SJSA1 (cell line): ENCODE data around the gene DIMT1. TPM values are rescaled to one million over a fixed set of nuclear protein-coding genes. Genes with fewer than 3 reads are reported as not detected.

ENCODE experiments used
- DNase-seq, 2 experiments: peaks; one replicate each; pipeline ENCODE4 v3.0.0-alpha.2; 2015 to 2020; ENCODE audit warnings: low spot score in 2 of 2, low read depth in 1 of 2
- H3K27ac ChIP-seq: fragments of 250-450 bp; sonication (Bioruptor Pico); 2 replicates; pipeline ENCODE4 v1.5.1; 2020; ENCODE audit warnings: mild to moderate bottlenecking, moderate library complexity
- H3K27me3 ChIP-seq: fragments of 250-450 bp; sonication (Bioruptor Pico); replicated peaks from 2 replicates; pipeline ENCODE4 v1.5.1; 2020; ENCODE audit warnings: mild to moderate bottlenecking, moderate library complexity
- H3K36me3 ChIP-seq: fragments of 250-450 bp; sonication (Bioruptor Pico); 2 replicates; pipeline ENCODE4 v1.5.1; 2020; ENCODE audit warnings: mild to moderate bottlenecking
- H3K4me1 ChIP-seq: fragments of 250-450 bp; sonication (Bioruptor Pico); replicated peaks from 2 replicates; pipeline ENCODE4 v1.6.1; 2021; ENCODE audit warnings: mild to moderate bottlenecking
- H3K4me3 ChIP-seq: fragments of 250-450 bp; sonication (Bioruptor Pico); 2 replicates; pipeline ENCODE4 v1.5.1; 2020; ENCODE audit warnings: mild to moderate bottlenecking
- H3K9me3 ChIP-seq: fragments of 250-450 bp; sonication (Bioruptor Pico); replicated peaks from 2 replicates; pipeline ENCODE4 v1.5.1; 2020; ENCODE audit warnings: mild to moderate bottlenecking
- total RNA-seq: library from RNA; depleted of rRNA; stranded (reverse); fragments of >200 nt; shearing (Covaris generic); gene quantifications from 2 replicates; pipeline ENCODE4 v1.2.3, GENCODE V29; 2014

DIMT1 gene
- total RNA-seq, 1 experiment from 2014 or later = 43.8 TPM

DNA sequence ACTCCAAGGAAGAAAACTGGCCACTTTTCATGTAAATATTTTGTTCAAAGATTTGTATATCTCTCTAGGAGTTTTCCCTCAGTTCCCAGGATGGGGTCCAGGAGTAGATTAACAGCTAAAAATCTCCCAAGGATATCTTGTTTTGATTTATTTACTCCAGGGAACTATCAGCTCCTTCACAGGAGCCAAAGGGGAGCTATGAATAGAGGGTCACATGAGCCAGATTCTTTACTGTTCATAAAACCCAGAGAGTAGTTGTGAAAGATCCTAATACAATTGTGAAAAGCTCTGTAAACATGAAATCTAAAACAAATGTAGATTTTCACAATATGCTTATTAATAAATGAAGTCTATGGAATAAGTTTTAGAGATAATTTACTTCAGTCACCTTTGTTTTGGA lies 16.9 kb downstream of the DIMT1 start:
- no peaks in the 10 kb centered on the region for H3K9me3 ChIP-seq
- no peaks in the 10 kb centered on the region for H3K27me3 ChIP-seq
- H3K4me1 ChIP-seq = no peaks in the 10 kb centered on the region
- H3K36me3 ChIP-seq = peaks cover 67% of the 10 kb centered on the region
- no peak overlapping the region for H3K4me3 ChIP-seq
- DNase-seq = no peak
- H3K27ac ChIP-seq = no peak overlapping the region

GRCh38 chr5:62385816-62386400 lies 17.8 kb downstream of the DIMT1 start:
- Histone ChIP-seq H3K36me3 (peaks cover 72% of the 10 kb centered on the region), H3K9me3 (no peaks in the 10 kb centered on the region), H3K4me1 (no peaks in the 10 kb centered on the region), H3K27ac (no peak overlapping the region), H3K27me3 (no peaks in the 10 kb centered on the region), H3K4me3 (no peak overlapping the region)
- DNase-seq = no peak

DNA sequence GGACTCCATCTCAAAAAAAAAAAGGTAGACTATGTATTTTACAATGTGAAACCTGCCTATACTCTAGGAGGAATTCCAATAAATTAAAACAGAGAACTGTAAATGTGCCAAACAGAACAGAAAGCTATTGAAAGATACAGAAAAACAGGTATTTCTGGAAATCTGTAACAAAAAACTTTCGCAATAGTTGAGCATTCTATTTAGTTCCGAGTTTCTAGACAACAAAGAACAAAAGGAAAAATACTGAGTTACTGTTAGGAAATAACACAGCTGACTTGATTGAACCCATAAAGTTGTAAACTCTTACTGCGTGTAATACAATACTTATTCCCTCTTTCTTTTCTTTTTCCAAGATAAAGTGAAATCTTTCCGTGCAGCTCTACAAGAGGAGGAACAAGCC lies 18.6 kb downstream of the DIMT1 start:
- Histone ChIP-seq H3K36me3 (peaks cover 75% of the 10 kb centered on the region), H3K4me3 (no peak overlapping the region), H3K9me3 (no peaks in the 10 kb centered on the region), H3K4me1 (no peaks in the 10 kb centered on the region), H3K27ac (no peak overlapping the region), H3K27me3 (no peaks in the 10 kb centered on the region)
- no peak for DNase-seq

DNA sequence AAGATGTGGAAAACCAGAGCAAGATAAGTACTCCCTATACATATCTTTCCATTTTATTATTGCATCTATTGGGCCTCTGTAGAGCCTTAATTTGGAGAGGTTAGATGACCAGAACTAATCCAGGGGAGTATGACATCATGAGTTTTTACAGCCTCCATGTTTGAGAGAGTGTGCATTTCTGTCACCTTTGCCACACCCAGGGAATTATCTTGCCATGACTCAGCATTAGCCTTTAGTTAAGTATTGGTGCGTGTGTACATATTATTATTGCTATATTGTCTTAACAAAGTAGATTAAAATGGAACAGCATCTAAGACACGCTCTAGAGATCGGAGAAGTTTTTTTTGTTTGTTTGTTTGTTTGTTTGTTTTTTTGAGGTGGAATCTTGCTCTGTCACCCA lies 27.6 kb downstream of the DIMT1 start:
- DNase-seq = no peak
- no peak overlapping the region for H3K27ac ChIP-seq
- peaks cover 81% of the 10 kb centered on the region for H3K36me3 ChIP-seq

GRCh38 chr5:62375627-62376026 lies 28.1 kb downstream of the DIMT1 start:
- H3K27me3 ChIP-seq = no peaks in the 10 kb centered on the region
- no peak overlapping the region for H3K27ac ChIP-seq
- no peak overlapping the region for H3K4me3 ChIP-seq
- no peak for DNase-seq
- no peaks in the 10 kb centered on the region for H3K9me3 ChIP-seq
- H3K4me1 ChIP-seq = no peaks in the 10 kb centered on the region
- H3K36me3 ChIP-seq = peaks cover 77% of the 10 kb centered on the region

More for the DNA sequence above, 27.6 kb downstream of the DIMT1 start:
- H3K4me3 ChIP-seq = no peak overlapping the region
- H3K9me3 ChIP-seq = no peaks in the 10 kb centered on the region
- H3K27me3 ChIP-seq = no peaks in the 10 kb centered on the region
- H3K4me1 ChIP-seq = no peaks in the 10 kb centered on the region

- Histone ChIP-seq H3K4me1 (no peaks in the 10 kb centered on the region), H3K36me3 (peaks cover 63% of the 10 kb centered on the region), H3K27ac (no peak overlapping the region), H3K27me3 (no peaks in the 10 kb centered on the region), H3K9me3 (no peaks in the 10 kb centered on the region), H3K4me3 (no peak overlapping the region)
- no peak for DNase-seq
Measured at GRCh38 chr5:62374090-62374489, 29.6 kb downstream of the DIMT1 start.

GRCh38 chr5:62373382-62373781 lies 30.3 kb downstream of the DIMT1 start:
- no peaks in the 10 kb centered on the region for H3K9me3 ChIP-seq
- H3K36me3 ChIP-seq = peaks cover 59% of the 10 kb centered on the region

GRCh38 chr5:62372600-62372999 lies 31.1 kb downstream of the DIMT1 start:
- Histone ChIP-seq H3K27me3 (no peaks in the 10 kb centered on the region), H3K27ac (no peak overlapping the region), H3K4me3 (no peak overlapping the region), H3K9me3 (no peaks in the 10 kb centered on the region), H3K36me3 (peaks cover 52% of the 10 kb centered on the region), H3K4me1 (no peaks in the 10 kb centered on the region)
- no peak for DNase-seq

More at GRCh38 chr5:62373382-62373781, 30.3 kb downstream of the DIMT1 start:
- no peaks in the 10 kb centered on the region for H3K4me1 ChIP-seq
- DNase-seq = no peak
- no peak overlapping the region for H3K27ac ChIP-seq
- no peak overlapping the region for H3K4me3 ChIP-seq
- no peaks in the 10 kb centered on the region for H3K27me3 ChIP-seq

GRCh38 chr5:62371409-62371808 lies 32.3 kb downstream of the DIMT1 start:
- H3K4me3 ChIP-seq = no peak overlapping the region
- no peaks in the 10 kb centered on the region for H3K27me3 ChIP-seq
- H3K4me1 ChIP-seq = no peaks in the 10 kb centered on the region
- peaks cover 41% of the 10 kb centered on the region for H3K36me3 ChIP-seq
- DNase-seq = no peak
- no peak overlapping the region for H3K27ac ChIP-seq
- no peaks in the 10 kb centered on the region for H3K9me3 ChIP-seq

GRCh38 chr5:62369039-62369438 lies 34.7 kb downstream of the DIMT1 start:
- H3K9me3 ChIP-seq = no peaks in the 10 kb centered on the region
- no peak overlapping the region for H3K4me3 ChIP-seq
- H3K27ac ChIP-seq = no peak overlapping the region
- no peaks in the 10 kb centered on the region for H3K4me1 ChIP-seq
- H3K27me3 ChIP-seq = no peaks in the 10 kb centered on the region
- DNase-seq = no peak
- peaks cover 41% of the 10 kb centered on the region for H3K36me3 ChIP-seq

DNA sequence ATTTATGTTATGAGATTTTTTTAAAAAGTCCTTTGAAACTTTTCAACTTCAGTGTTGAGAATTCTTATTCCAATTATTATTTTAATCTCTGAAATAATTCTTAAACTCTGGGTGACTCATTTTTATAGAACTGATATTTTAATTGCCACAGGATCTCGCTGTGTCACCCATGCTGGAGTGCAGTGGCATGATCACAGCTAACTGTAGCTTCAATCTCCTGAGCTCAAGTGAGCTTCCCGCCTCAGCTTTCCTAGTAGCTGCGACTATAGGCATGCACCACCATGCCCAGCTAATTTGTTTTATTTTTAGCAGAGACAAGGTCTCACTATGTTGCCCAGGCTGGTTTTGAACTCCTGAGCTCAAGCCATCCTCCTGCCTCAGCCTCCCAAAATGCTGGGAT lies 41.0 kb downstream of the DIMT1 start:
- H3K27ac ChIP-seq = no peak overlapping the region
- H3K36me3 ChIP-seq = peaks cover 60% of the 10 kb centered on the region
- no peak for DNase-seq
- H3K9me3 ChIP-seq = no peaks in the 10 kb centered on the region
- H3K4me1 ChIP-seq = no peaks in the 10 kb centered on the region
- H3K27me3 ChIP-seq = no peaks in the 10 kb centered on the region
- H3K4me3 ChIP-seq = no peak overlapping the region

DNA sequence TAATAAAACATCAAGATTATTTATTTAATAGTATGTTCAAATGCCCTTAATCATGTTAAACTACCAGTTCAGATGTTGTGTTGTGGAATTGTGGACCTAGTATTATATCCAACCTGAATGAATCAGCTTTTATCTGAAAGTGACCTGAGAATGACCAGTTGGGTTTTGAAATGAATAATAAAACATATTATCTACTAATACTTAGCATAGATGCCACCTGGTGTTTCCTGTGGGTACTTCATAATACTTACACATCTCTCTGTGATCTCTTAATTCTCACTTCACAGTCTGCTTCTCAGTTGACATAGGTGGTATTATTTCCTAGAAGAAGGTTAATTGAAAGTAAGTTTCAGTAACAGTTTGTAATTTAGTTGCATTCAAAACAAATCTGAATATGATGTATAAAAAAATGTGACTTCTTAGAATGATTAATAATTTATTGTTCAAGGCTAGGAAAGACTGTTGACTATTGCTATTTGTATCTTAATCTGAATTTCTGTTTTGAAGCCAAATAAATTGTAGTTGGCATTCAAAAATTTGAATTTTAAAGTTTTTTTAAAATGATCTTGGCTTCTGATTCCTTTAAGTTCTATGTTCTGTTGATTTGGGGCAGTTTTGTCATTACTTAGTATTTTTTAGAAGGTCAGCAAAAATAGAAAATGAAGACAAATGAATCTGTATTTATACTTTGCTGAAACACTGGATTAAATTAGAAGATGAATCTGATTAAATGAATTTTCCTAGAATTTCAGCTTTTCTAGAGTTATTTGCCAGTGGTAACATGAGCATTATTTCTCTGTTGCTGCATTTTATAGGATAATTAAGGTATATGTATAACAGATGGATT lies 49.5 kb downstream of the DIMT1 start:
- no peaks in the 10 kb centered on the region for H3K4me1 ChIP-seq
- DNase-seq = peak in 1 of 2 experiments; percentile 8
- no peak overlapping the region for H3K27ac ChIP-seq
- H3K9me3 ChIP-seq = no peaks in the 10 kb centered on the region
- H3K36me3 ChIP-seq = peaks cover 60% of the 10 kb centered on the region
- no peaks in the 10 kb centered on the region for H3K27me3 ChIP-seq
- H3K4me3 ChIP-seq = no peak overlapping the region

DNA sequence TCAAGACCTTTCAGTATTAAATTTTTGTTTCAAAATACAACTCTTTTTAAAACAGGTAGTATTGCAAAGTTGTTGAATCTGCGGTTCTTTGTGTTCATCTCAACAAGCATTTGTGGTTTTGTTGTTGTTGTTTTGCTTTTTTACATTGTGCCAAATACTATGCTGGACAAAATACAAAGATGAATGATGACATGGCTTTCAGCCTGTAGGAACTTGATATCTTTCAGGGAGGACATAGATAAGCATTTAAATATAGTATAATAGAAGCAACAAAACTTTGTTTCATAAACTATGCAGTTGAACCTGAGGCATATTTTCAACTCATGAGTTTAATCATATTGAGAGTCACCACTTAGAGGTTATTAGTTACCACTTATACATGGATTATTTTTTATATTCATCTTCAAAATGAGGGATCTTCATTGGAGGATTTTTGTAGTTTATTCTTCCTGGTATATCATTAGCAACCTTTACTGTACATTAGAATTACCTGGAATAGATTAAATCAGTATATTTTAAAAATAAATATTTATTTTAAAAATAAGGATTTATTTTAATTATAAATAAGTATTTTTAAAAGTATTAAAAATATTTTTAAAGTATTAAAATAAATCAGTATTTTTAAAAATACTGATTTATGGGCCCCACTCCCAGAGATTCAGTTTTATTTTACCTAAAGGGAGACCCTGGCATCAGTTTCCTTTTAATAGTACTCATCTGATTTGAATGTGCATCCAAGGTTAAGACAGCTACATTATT lies 54.8 kb downstream of the DIMT1 start:
- DNase-seq = no peak
- H3K27ac ChIP-seq = no peak overlapping the region

DNA sequence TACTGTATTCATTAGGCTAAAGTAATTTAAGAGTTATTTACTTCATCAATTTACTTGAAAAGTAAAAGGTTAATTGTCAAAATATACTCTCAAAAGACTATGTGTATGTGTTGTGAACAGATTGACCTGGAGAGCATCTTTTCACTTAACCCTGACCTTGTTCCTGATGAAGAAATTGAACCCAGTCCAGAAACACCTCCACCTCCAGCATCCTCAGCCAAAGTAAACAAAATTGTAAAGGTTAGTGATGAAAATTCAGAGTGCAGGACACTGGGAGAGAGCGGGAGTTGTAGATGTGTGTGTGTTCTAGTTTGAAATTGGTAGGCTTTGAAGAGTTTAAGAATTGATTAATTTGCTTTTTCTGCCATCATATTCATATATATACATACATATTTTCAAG lies 55.8 kb downstream of the DIMT1 start:
- no peaks in the 10 kb centered on the region for H3K4me1 ChIP-seq
- DNase-seq = no peak
- no peak overlapping the region for H3K27ac ChIP-seq
- H3K4me3 ChIP-seq = no peak overlapping the region
- H3K27me3 ChIP-seq = no peaks in the 10 kb centered on the region
- H3K9me3 ChIP-seq = no peaks in the 10 kb centered on the region
- peaks cover 27% of the 10 kb centered on the region for H3K36me3 ChIP-seq

More for the DNA sequence above, 54.8 kb downstream of the DIMT1 start:
- H3K36me3 ChIP-seq = peaks cover 28% of the 10 kb centered on the region
- H3K9me3 ChIP-seq = no peaks in the 10 kb centered on the region
- no peak overlapping the region for H3K4me3 ChIP-seq
- H3K27me3 ChIP-seq = no peaks in the 10 kb centered on the region
- H3K4me1 ChIP-seq = no peaks in the 10 kb centered on the region
